Brain microvascular endothelial cell (primary cell): ENCODE data around the gene PIK3C3.

Source experiments
- DNase-seq: peaks from one replicate; pipeline ENCODE4 v3.0.0-alpha.2; 2020
- H3K27ac ChIP-seq: fragments of 250-450 bp; sonication (Bioruptor Pico); 2 replicates; pipeline ENCODE4 v1.5.1; 2020; ENCODE audit warnings: mild to moderate bottlenecking, moderate library complexity
- H3K27me3 ChIP-seq: fragments of 250-450 bp; sonication (Bioruptor Pico); replicated peaks from 2 replicates; pipeline ENCODE4 v1.5.1; 2020; ENCODE audit warnings: mild to moderate bottlenecking
- H3K36me3 ChIP-seq: fragments of 250-450 bp; sonication (Bioruptor Pico); replicated peaks from 2 replicates; pipeline ENCODE4 v1.5.1; 2020; ENCODE audit warnings: mild to moderate bottlenecking
- H3K4me3 ChIP-seq: 2 replicates; pipeline ENCODE4 v1.5.1; 2011; ENCODE audit warnings: low read depth, mild to moderate bottlenecking, control low read depth, low read length, moderate library complexity
- CTCF ChIP-seq: IDR thresholded peaks from 2 replicates; pipeline ENCODE4 v1.5.1; 2011; ENCODE audit warnings: low read depth, mild to moderate bottlenecking, moderate library complexity, low read length, control low read depth, inconsistent platforms; ENCODE audit errors: missing control alignments
- in situ Hi-C: cut with HindIII; loops from 2 replicates; pipeline ENCODE4 v1.10.0; 2017; ENCODE audit warnings: low sequenced_read_pairs, low pct_ligation_motif_present

PIK3C3 gene

DNA sequence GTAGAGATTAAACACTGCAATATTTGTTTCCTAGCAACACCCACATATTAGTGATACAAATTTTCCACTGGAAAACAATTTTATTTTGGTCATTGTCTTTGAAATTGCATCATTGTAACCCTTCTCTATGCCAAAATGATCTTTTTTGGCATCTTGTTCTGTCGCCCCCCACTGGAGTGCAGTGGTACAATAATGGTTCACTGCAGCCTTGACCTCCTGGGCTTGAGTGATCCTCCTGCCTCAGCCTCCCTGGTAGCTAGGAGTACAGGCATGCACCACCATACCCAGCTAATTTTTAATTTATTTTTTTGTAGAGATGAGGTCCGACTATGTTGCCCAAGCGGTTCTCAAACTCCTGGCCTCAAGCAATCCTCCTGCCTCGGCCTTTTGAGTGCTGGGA lies 117.4 kb downstream of the PIK3C3 start:
- H3K36me3 ChIP-seq, result peaks cover 25% of the 10 kb centered on the region
- no peak overlapping the region for H3K27ac ChIP-seq
- TF ChIP-seq CTCF, result no peak
- no peak for DNase-seq
- H3K4me3 ChIP-seq, result no peak overlapping the region
- in situ Hi-C loops, result no loop called here
- no peaks in the 10 kb centered on the region for H3K27me3 ChIP-seq

- in situ Hi-C loops, result no loop called here
- no peak for TF ChIP-seq CTCF
- Histone ChIP-seq H3K4me3 (no peak overlapping the region), H3K27ac (no peak overlapping the region), H3K27me3 (no peaks in the 10 kb centered on the region), H3K36me3 (peaks cover 18% of the 10 kb centered on the region)
- no peak for DNase-seq
Observed at GRCh38 chr18:42074704-42075103, 119.7 kb downstream of the PIK3C3 start.

DNA sequence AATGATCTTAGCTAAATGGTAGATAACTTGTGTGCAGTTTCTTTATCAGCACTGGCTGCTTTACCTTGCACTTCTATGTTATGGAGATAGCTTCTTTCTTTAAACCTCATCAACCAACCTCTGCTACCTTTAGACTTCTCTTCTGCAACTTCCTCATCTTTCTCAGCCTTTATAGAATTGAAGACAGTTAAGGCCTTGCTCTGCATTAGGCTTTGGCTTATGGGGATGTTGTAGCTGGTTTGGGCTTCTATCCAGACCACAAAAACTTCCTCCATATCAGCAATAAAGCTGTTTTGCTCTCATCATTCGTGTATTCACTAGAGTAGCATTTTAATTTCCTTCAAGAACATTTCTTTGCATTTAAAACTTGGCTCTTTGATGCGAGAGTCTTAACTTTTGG lies 123.7 kb downstream of the PIK3C3 start:
- Histone ChIP-seq H3K4me3 (no peak overlapping the region), H3K36me3 (peaks cover 9% of the 10 kb centered on the region), H3K27ac (no peak overlapping the region), H3K27me3 (no peaks in the 10 kb centered on the region)
- no peak for TF ChIP-seq CTCF
- peak; percentile 47 for DNase-seq
- in situ Hi-C loops, result no loop called here

DNA sequence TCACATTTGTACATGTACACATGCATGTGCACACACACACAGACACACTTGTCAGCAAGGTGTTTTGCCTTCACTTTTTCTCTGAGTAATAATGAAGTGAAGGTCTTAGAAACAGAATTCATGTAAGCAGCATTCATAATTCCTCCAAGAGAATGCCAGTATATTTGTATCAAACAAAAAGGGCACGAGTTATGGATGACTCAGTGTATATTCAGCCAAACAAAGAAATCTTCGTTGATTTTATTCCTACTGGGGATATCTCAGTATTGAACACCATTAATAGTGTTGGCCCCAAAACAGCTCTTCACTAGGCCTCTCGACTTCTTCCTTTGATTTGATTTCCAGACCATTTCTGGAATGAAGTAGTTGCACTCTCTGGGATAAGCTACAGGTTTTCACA lies 125.3 kb downstream of the PIK3C3 start:
- peaks cover 9% of the 10 kb centered on the region for H3K36me3 ChIP-seq
- H3K27ac ChIP-seq, result no peak overlapping the region
- in situ Hi-C loops, result no loop called here
- DNase-seq, result no peak
- H3K27me3 ChIP-seq, result no peaks in the 10 kb centered on the region
- no peak for TF ChIP-seq CTCF
- no peak overlapping the region for H3K4me3 ChIP-seq

DNA sequence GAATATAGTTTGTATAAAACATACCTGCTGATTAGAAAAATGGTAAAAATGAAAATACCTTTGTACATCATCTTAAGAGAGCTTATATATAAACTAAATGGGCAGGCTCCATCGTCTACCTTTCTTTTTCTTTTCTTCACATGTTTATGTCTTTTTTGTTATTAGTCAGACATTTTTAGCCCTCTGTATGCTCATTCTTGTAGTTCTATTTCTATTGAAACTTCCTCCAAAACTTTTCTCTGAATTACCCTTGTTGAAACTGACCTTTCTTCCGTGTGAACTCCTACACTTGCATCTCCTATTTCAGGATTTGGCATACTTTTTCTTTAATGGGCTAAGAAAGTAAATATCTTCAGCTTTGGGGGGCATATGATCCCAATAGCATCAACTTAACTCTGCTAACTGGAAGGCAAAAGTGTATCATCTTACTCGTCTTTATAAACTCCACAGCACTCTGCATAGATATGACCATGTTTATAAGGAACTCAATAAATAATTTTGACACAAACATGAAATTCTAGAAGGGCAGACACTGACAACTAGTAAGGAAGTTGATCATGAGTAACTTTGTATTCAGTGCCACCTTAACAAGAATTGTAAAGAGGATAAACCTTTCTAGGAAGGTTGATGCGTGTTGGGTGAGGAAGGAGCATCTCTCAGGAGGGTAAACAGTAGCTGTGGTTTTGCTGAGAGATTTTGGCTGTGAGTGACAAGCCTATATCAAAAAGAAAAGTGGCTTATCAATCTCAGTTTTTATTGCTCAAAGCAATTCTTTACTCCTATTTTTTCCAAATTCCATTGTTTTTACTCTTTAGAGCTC lies 127.6 kb downstream of the PIK3C3 start:
- in situ Hi-C loops, result no loop called here
- H3K4me3 ChIP-seq, result no peak overlapping the region
- H3K27ac ChIP-seq, result no peak overlapping the region
- no peak for DNase-seq
- H3K27me3 ChIP-seq, result no peaks in the 10 kb centered on the region
- H3K36me3 ChIP-seq, result peaks cover 3% of the 10 kb centered on the region
- TF ChIP-seq CTCF, result no peak

DNA sequence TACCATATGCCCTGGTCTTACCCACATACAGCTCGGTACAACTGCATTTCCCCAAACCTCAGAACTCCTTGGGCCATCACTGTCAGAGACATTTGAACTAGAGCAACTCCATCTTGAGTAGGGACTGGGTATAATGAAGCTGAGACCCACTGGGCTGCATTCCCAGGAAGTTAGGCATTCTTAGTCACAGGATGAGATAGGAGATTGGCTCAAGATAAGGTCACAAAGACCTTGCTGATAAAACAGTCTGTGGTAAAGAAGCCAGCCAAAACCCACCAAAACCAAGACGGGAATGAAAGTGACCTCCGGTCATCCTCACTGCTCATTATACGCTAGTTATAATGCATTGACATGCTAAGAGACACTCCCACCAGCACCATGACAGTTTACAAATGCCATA lies 131.3 kb downstream of the PIK3C3 start:
- Histone ChIP-seq H3K27me3 (no peaks in the 10 kb centered on the region), H3K4me3 (no peak overlapping the region), H3K27ac (peak overlapping the region; percentile 29), H3K36me3 (no peaks in the 10 kb centered on the region)
- no peak for TF ChIP-seq CTCF
- peak; percentile 75 for DNase-seq
- in situ Hi-C loops, result no loop called here
